HG03378 (cell line): ENCODE measurements around the gene POLR1B.
"Not testable (repeated sequence)": the region's sequence is repeated elsewhere in the genome, so short reads cannot be mapped to it uniquely, and the experiment has no call there.

Experiments
- ATAC-seq: cut with Tn5 transposase; IDR thresholded peaks from one replicate; pipeline ENCODE4 v1.9.1; 2021; ENCODE audit warnings: mild to moderate bottlenecking, moderate library complexity; ENCODE audit not compliant: unreplicated experiment

POLR1B gene

GRCh38 chr2:112542123-112542983 is at the start of gene POLR1B:
POLR1B (plus strand) TSS chr2:112542465; CDS start chr2:112542495, 30 bp downstream.
- peak; percentile 68 for ATAC-seq

- no peak for ATAC-seq
Measured at GRCh38 chr2:112493048-112493447, 49.2 kb upstream of the POLR1B start.

GRCh38 chr2:112493858-112494648 is 48.2 kb upstream of the POLR1B start:
- no peak for ATAC-seq

- ATAC-seq = no peak
Measured at GRCh38 chr2:112494828-112495227, 47.4 kb upstream of the POLR1B start.

- not testable (repeated sequence) for ATAC-seq
Measured at GRCh38 chr2:112495878-112496277, 46.4 kb upstream of the POLR1B start.

GRCh38 chr2:112500850-112501484 is 41.3 kb upstream of the POLR1B start:
- ATAC-seq = peak; percentile 67

- ATAC-seq = not testable (repeated sequence)
Measured at GRCh38 chr2:112509239-112509998, 32.8 kb upstream of the POLR1B start.

GRCh38 chr2:112516801-112517200 is 25.5 kb upstream of the POLR1B start:
- no peak for ATAC-seq

- ATAC-seq = no peak
Measured at GRCh38 chr2:112518807-112519206, 23.5 kb upstream of the POLR1B start.

- ATAC-seq = no peak
Measured at GRCh38 chr2:112519506-112519905, 22.8 kb upstream of the POLR1B start.

GRCh38 chr2:112520234-112520783 is 22.0 kb upstream of the POLR1B start:
- ATAC-seq = no peak

GRCh38 chr2:112523291-112523777 is 18.9 kb upstream of the POLR1B start:
- no peak for ATAC-seq

- not testable (repeated sequence) for ATAC-seq
Measured at GRCh38 chr2:112524276-112524675, 18.0 kb upstream of the POLR1B start.

GRCh38 chr2:112528541-112528940 is 13.7 kb upstream of the POLR1B start:
- no peak for ATAC-seq

- no peak for ATAC-seq
Measured at GRCh38 chr2:112529757-112530156, 12.5 kb upstream of the POLR1B start.

- ATAC-seq = no peak
Measured at GRCh38 chr2:112530728-112531127, 11.5 kb upstream of the POLR1B start.

- ATAC-seq = no peak
Measured at GRCh38 chr2:112534826-112535225, 7.4 kb upstream of the POLR1B start.

GRCh38 chr2:112536665-112537064 is 5.6 kb upstream of the POLR1B start:
- not testable (repeated sequence) for ATAC-seq

- no peak for ATAC-seq
Measured at GRCh38 chr2:112539306-112539705, 3.0 kb upstream of the POLR1B start.

- ATAC-seq = no peak
Measured at GRCh38 chr2:112540906-112541305, 1.4 kb upstream of the POLR1B start.
